Gastroesophageal sphincter (tissue), 4 donors: Measurements from ENCODE around the gene HEBP1. TPM values are rescaled to one million over a fixed set of nuclear protein-coding genes. Genes with fewer than 3 reads are reported as not detected.

Experiments
- ATAC-seq: fragments of 150-250 bp; one replicate; pipeline ENCODE4 v1.9.1; 2016; ENCODE audit warnings: mild to moderate bottlenecking, moderate library complexity
- H3K27ac ChIP-seq, 4 donors: fragments of 200-600 bp; sonication (generic) in 3 of 4; 1 replicate in 3 of 4; 2 replicates in 1 of 4; pipeline ENCODE4 v1.5.1; 2016 to 2019
- H3K27me3 ChIP-seq: fragments of 200-600 bp; sonication (generic); one replicate; pipeline ENCODE4 v1.5.1; 2019
- H3K36me3 ChIP-seq, 2 donors: fragments of 200-600 bp; sonication (generic); one replicate each; pipeline ENCODE4 v1.5.1; 2019; ENCODE audit warnings: control low read depth in 1 of 2
- H3K4me1 ChIP-seq, 3 donors: fragments of 200-600 bp; sonication (generic); 1 replicate in 2 of 3; 2 replicates in 1 of 3; pipeline ENCODE4 v1.5.1; 2016 to 2019; ENCODE audit warnings: control low read depth in 2 of 3
- H3K4me3 ChIP-seq, 2 donors: fragments of 200-600 bp; sonication (generic); one replicate each; pipeline ENCODE4 v1.5.1; 2019; ENCODE audit warnings: mild to moderate bottlenecking in 1 of 2, moderate library complexity in 1 of 2
- H3K9me3 ChIP-seq, 3 donors: fragments of 200-600 bp; sonication (generic); one replicate each; pipeline ENCODE4 v1.5.1; 2017 to 2019; ENCODE audit warnings: control low read depth in 2 of 3
- EP300 ChIP-seq: sonication (generic); formaldehyde crosslinking; IDR thresholded peaks from one replicate; pipeline ENCODE4 v1.6.1; 2017; ENCODE audit warnings: antibody characterized with exemption, mild to moderate bottlenecking
- POLR2A ChIP-seq, 2 donors: fragments of 450-650 bp; IDR thresholded peaks; one replicate each; pipeline ENCODE4 v1.6.1; 2017; ENCODE audit warnings: antibody characterized with exemption in 2 of 2, mild to moderate bottlenecking in 2 of 2, moderate library complexity in 1 of 2
- POLR2AphosphoS5 ChIP-seq: sonication (generic); formaldehyde crosslinking; IDR thresholded peaks from one replicate; pipeline ENCODE4 v1.6.1; 2017; ENCODE audit warnings: antibody characterized with exemption
- WGBS, 2 donors: methylation state at CpG; one replicate each; pipeline ENCODE4 v1.1.5; 2018; ENCODE audit warnings: low coverage in 1 of 2; 5-methylcytosine and 5-hydroxymethylcytosine counted together
- total RNA-seq, 4 donors: library from RNA; depleted of rRNA; stranded (reverse); fragments of >200 nt; gene quantifications; one replicate each; pipeline ENCODE4 v1.1.0, GENCODE V29; 2016
- TF ChIP-seq, protein P1 (sequence below), 4 experiments: fragments of 200-600 bp in 2 of 4; fragments of 450-650 bp in 2 of 4; sonication (generic) in 1 of 4; IDR thresholded peaks; one replicate each; pipeline ENCODE4 v1.5.1; 2017 to 2019; ENCODE audit warnings: antibody characterized with exemption in 4 of 4, mild to moderate bottlenecking in 2 of 4, moderate library complexity in 2 of 4

HEBP1 gene
- total RNA-seq, 4 donors from 2014 or later, result 33.8 to 47.5 (median 41.9) TPM

DNA sequence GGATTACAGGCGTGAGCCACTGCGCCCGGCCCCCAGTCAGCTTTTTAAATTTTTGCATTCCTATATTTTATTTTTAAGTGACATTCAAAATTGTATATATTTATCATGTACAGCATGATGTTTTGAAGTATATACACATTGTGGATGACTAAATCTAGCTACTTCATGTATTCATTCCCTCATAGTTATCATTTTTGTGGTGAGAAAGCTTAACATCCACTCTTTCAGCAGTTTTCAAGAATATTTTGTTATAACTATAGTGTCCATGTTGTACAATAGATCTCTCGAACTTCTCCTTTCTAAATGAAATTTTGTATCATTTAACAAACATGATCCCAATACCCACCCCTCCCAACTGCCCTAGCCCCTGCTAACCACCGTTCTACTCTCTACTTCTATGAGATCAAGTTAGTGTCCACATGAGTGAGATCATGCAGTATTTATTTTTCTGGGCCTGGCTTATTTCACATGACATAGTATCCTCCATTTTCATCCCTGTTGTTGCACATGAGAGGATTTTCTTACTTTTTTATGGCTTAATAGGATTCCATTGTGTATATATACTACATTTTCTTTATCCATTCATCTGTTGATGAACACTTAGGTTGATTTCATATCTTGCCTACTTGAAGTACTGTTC, 8.8 kb upstream of the HEBP1 start:
- TF ChIP-seq, protein P1, sequence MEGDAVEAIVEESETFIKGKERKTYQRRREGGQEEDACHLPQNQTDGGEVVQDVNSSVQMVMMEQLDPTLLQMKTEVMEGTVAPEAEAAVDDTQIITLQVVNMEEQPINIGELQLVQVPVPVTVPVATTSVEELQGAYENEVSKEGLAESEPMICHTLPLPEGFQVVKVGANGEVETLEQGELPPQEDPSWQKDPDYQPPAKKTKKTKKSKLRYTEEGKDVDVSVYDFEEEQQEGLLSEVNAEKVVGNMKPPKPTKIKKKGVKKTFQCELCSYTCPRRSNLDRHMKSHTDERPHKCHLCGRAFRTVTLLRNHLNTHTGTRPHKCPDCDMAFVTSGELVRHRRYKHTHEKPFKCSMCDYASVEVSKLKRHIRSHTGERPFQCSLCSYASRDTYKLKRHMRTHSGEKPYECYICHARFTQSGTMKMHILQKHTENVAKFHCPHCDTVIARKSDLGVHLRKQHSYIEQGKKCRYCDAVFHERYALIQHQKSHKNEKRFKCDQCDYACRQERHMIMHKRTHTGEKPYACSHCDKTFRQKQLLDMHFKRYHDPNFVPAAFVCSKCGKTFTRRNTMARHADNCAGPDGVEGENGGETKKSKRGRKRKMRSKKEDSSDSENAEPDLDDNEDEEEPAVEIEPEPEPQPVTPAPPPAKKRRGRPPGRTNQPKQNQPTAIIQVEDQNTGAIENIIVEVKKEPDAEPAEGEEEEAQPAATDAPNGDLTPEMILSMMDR (IDR thresholded peaks at IDR 0.05), result no peak
- TF ChIP-seq POLR2AphosphoS5 (no peak), POLR2A (IDR thresholded peaks at IDR 0.05) (no peak), EP300 (no peak)

DNA sequence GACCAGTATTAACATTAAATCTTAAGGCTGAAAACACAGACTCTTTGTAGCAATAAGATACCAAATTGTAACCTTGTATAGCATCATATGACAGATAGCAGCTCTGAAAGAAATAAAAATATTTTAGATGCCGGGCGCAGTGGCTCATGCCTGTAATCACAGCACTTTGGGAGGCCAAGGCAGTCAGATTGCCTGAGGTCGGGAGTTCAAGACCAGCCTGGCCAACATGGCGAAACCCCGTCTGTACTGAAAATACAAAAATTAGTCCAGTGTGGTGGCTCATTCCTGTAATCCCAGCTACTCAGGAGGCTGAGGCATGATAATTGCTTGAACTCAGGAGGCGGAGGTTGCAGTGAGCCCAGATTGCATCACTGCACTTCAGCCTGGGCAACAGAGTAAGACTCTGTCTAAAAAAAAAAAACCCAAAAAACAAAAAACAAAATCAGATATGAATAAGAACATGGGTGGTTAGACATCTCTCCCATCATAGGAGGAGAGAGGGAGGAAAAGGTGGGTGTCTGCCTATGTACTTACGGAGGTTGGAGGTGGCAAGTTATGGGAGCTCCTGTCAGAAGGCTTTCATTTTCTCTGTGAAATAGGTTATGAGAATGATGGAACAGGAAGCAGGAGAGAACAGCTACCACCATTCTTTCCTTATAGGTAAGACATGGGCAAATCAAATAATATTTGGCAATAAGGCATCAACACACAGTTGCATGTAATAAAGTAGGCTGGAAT, 7.6 kb upstream of the HEBP1 start:
- Histone ChIP-seq H3K27ac (no peak overlapping the region), H3K27me3 (no peaks in the 10 kb centered on the region), H3K9me3 (no peaks in the 10 kb centered on the region), H3K4me3 (no peak overlapping the region), H3K4me1 (peaks cover 0 to under 1% (median 0%) of the 10 kb centered on the region in 3 donors), H3K36me3 (no peaks in the 10 kb centered on the region)
- WGBS, 2 donors, result 89 to 91% methylated on average over 6 to 7 of the region's 7 CpGs
- no peak for TF ChIP-seq POLR2AphosphoS5
- no peak for TF ChIP-seq POLR2A (IDR thresholded peaks at IDR 0.05)
- TF ChIP-seq EP300, result no peak
- TF ChIP-seq, protein P1 (IDR thresholded peaks at IDR 0.05), result no peak
- ATAC-seq, result no peak

More for the DNA sequence above, 8.8 kb upstream of the HEBP1 start:
- Histone ChIP-seq H3K4me1 (no peaks in the 10 kb centered on the region), H3K36me3 (no peaks in the 10 kb centered on the region), H3K9me3 (no peaks in the 10 kb centered on the region), H3K4me3 (no peak overlapping the region), H3K27ac (no peak overlapping the region), H3K27me3 (no peaks in the 10 kb centered on the region)
- no peak for ATAC-seq
- 71 to 74% methylated on average over 2 to 5 of the region's 5 CpGs for WGBS, 2 donors

DNA sequence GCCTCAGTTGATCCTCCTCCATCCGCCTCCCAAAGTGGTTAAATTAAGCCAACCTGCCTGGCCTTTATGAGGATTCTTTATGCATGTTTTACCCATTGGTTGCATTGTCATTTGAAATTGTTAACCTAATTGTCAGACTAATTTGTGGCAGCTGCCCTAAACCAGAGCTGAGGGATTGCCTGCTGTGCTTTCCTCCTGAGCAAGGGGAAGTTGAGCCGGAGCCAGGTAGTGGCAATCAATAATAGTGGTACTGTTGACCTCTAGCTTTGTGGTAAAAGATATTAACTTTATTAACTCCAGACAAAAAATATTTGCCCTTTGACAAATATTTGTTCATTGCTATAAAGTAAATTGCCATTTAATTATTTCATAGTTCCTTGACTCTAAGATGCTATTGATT, 5.6 kb upstream of the HEBP1 start:
- Histone ChIP-seq H3K27ac (no peak overlapping the region), H3K36me3 (no peaks in the 10 kb centered on the region), H3K4me3 (no peak overlapping the region), H3K4me1 (peaks cover 0 to 14% (median 4%) of the 10 kb centered on the region in 3 donors), H3K9me3 (no peaks in the 10 kb centered on the region), H3K27me3 (no peaks in the 10 kb centered on the region)
- WGBS, 2 donors, result 92 to 100% methylated on average over 2 of the region's 2 CpGs
- no peak for ATAC-seq
- TF ChIP-seq POLR2A (IDR thresholded peaks at IDR 0.05) (no peak), POLR2AphosphoS5 (no peak), EP300 (no peak)
- TF ChIP-seq, protein P1 (IDR thresholded peaks at IDR 0.05), result no peak

DNA sequence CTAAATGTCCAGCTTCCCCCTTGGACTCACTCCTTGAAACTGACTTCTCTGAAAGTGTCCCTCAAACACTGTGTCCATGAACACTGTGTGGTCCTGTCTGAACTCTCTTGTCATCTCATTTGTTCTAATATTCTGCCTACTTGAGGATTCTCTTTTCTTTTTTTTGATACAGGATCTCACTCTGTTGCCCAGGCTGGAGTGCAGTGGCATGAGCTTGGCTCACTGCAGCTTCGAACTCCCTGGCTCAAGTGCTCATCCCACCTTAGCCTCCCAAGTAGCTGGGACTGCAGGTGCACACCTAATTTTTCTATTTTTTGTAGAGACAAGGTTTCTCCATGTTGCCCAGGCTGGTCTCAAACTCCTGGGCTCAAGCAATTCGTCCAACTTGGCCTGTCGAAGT, 4.9 kb upstream of the HEBP1 start:
- no peak overlapping the region for H3K4me3 ChIP-seq
- no peak for ATAC-seq

More for the DNA sequence above, 4.9 kb upstream of the HEBP1 start:
- no peaks in the 10 kb centered on the region for H3K9me3 ChIP-seq
- no peaks in the 10 kb centered on the region for H3K27me3 ChIP-seq
- H3K36me3 ChIP-seq, result no peaks in the 10 kb centered on the region
- H3K4me1 ChIP-seq, result peaks cover 0 to 14% (median 4%) of the 10 kb centered on the region in 3 donors
- H3K27ac ChIP-seq, result no peak overlapping the region
- WGBS, 2 donors, result 40 to 79% methylated on average over 1 to 3 of the region's 3 CpGs
- TF ChIP-seq POLR2AphosphoS5 (no peak), EP300 (no peak), POLR2A (IDR thresholded peaks at IDR 0.05) (no peak)
- TF ChIP-seq, protein P1 (IDR thresholded peaks at IDR 0.05), result no peak
